A673 (cell line): Measurements from ENCODE around the gene PIEZO1. TPM values are rescaled to one million over a fixed set of nuclear protein-coding genes. Genes with fewer than 3 reads are reported as not detected.

Source experiments
- BruUV-seq: library from RNA; stranded (reverse); fragments of 400-500 nt; replicated peaks from 2 replicates; lab custom pipeline; 2021; lab: Mats Ljungman, UMichigan
- CTCF ChIA-PET: fragments of 300-600 bp; sonication (Branson Sonifier 250); formaldehyde crosslinking; loops from one replicate; lab custom pipeline; 2022; ENCODE audit warnings: antibody characterized with exemption; lab: Charles Lee
- POLR2A ChIA-PET: fragments of 300-600 bp; sonication (Branson Sonifier 250); formaldehyde crosslinking; loops from one replicate; lab custom pipeline; 2022; ENCODE audit warnings: antibody characterized with exemption; ENCODE audit not compliant: low non-redundant PET; lab: Charles Lee
- DNase-seq: peaks from one replicate; pipeline ENCODE4 v3.0.0-alpha.2; 2015; ENCODE audit warnings: low spot score
- H3K27ac ChIP-seq: fragments of 200-600 bp; sonication (generic); 2 replicates; pipeline ENCODE4 v1.5.1; 2016; ENCODE audit warnings: mixed run types, low read depth, mild to moderate bottlenecking, mixed read lengths, antibody characterized with exemption, low read length; ENCODE audit not compliant: poor library complexity, severe bottlenecking
- H3K27me3 ChIP-seq: fragments of 200-600 bp; sonication (generic); replicated peaks from 2 replicates; pipeline ENCODE4 v1.6.1; 2017; ENCODE audit warnings: mixed run types, low read depth, mild to moderate bottlenecking, mixed read lengths, antibody characterized with exemption, low read length; ENCODE audit not compliant: insufficient read depth, poor library complexity
- H3K36me3 ChIP-seq: fragments of 200-600 bp; sonication (generic); 2 replicates; pipeline ENCODE4 v1.6.1; 2016; ENCODE audit warnings: mixed run types, mild to moderate bottlenecking, mixed read lengths, antibody characterized with exemption, low read length; ENCODE audit not compliant: insufficient read depth, poor library complexity, severe bottlenecking
- H3K4me1 ChIP-seq: fragments of 200-600 bp; sonication (generic); 2 replicates; pipeline ENCODE4 v1.6.1; 2017; ENCODE audit warnings: mixed run types, mild to moderate bottlenecking, mixed read lengths, antibody characterized with exemption, low read length; ENCODE audit not compliant: insufficient read depth, poor library complexity, severe bottlenecking
- H3K4me3 ChIP-seq: fragments of 200-600 bp; sonication (generic); 2 replicates; pipeline ENCODE4 v1.5.1; 2016; ENCODE audit warnings: low read depth, mixed run types, mild to moderate bottlenecking, mixed read lengths, low read length; ENCODE audit not compliant: poor library complexity, severe bottlenecking
- H3K9me3 ChIP-seq: fragments of 200-600 bp; sonication (generic); 2 replicates; pipeline ENCODE4 v1.6.1; 2016; ENCODE audit warnings: mixed run types, low read depth, mild to moderate bottlenecking, mixed read lengths, antibody characterized with exemption, low read length; ENCODE audit not compliant: poor library complexity, severe bottlenecking
- CTCF ChIP-seq: fragments of 300-800, 200-600 bp; sonication (generic); conservative IDR thresholded peaks from 2 replicates; pipeline ENCODE4 v1.5.1; 2017; ENCODE audit warnings: low read depth, mild to moderate bottlenecking, antibody characterized with exemption, low read length, moderate library complexity, mixed read lengths
- EZH2 ChIP-seq: fragments of 200-600 bp; sonication (generic); IDR thresholded peaks from 2 replicates; pipeline ENCODE4 v1.6.1; 2017; ENCODE audit warnings: borderline replicate concordance, low read depth, mild to moderate bottlenecking, mixed read lengths, antibody characterized with exemption, low read length; ENCODE audit not compliant: poor library complexity, severe bottlenecking
- intact Hi-C: fragments of 100-400 bp; cut with micrococcal nuclease; formaldehyde crosslinking; loops from one replicate; pipeline ENCODE4 v1.10.0; 2022; ENCODE audit not compliant: unreplicated experiment
- total RNA-seq: library from RNA; stranded (reverse); gene quantifications from 2 replicates; pipeline ENCODE4 v1.2.3, GENCODE V29; 2021

The PIEZO1 gene
- total RNA-seq, 1 experiment from 2014 or later: 174 TPM

- intact Hi-C loops: no loop called here
- Histone ChIP-seq H3K9me3 (no peaks in the 10 kb centered on the region), H3K36me3 (no peaks in the 10 kb centered on the region), H3K4me1 (no peaks in the 10 kb centered on the region), H3K4me3 (no peak overlapping the region), H3K27ac (no peak overlapping the region), H3K27me3 (no peaks in the 10 kb centered on the region)
- POLR2A ChIA-PET: no interaction called here
- CTCF ChIA-PET: no interaction called here
- no peak for TF ChIP-seq EZH2
- TF ChIP-seq CTCF: no peak
- DNase-seq: no peak
- no TSS peak for BruUV-seq
Observed at GRCh38 chr16:88798772-88799455, 13.9 kb upstream of the PIEZO1 start.

GRCh38 chr16:88798073-88798472 is 13.1 kb upstream of the PIEZO1 start:
- DNase-seq: no peak
- intact Hi-C loops: no loop called here
- no peaks in the 10 kb centered on the region for H3K27me3 ChIP-seq
- H3K9me3 ChIP-seq: no peaks in the 10 kb centered on the region
- no TSS peak for BruUV-seq
- POLR2A ChIA-PET: no interaction called here
- TF ChIP-seq EZH2: no peak
- no peak for TF ChIP-seq CTCF
- H3K27ac ChIP-seq: no peak overlapping the region
- peaks cover 5% of the 10 kb centered on the region for H3K4me1 ChIP-seq
- no peak overlapping the region for H3K4me3 ChIP-seq
- no peaks in the 10 kb centered on the region for H3K36me3 ChIP-seq
- CTCF ChIA-PET: no interaction called here

- no peaks in the 10 kb centered on the region for H3K27me3 ChIP-seq
- ChIA-PET CTCF (interaction anchor here (0.9 kb wide), 1 partner anchor 12 kb away, joined by 4 read pairs; no protein-coding TSS in a partner anchor), POLR2A (no interaction called here)
- no peaks in the 10 kb centered on the region for H3K36me3 ChIP-seq
- DNase-seq: no peak
- TF ChIP-seq CTCF (no peak), EZH2 (no peak)
- H3K4me3 ChIP-seq: no peak overlapping the region
- H3K9me3 ChIP-seq: no peaks in the 10 kb centered on the region
- peaks cover 5% of the 10 kb centered on the region for H3K4me1 ChIP-seq
- no peak overlapping the region for H3K27ac ChIP-seq
- intact Hi-C loops: no loop called here
- BruUV-seq: no TSS peak
Observed at GRCh38 chr16:88796278-88796677, 11.3 kb upstream of the PIEZO1 start.
